ENCODE results near the gene TRERF1.
"Not testable (repeated sequence)": the region's sequence is repeated elsewhere in the genome, so short reads cannot be mapped to it uniquely, and the experiment has no call there.

GRCh38 chr6:42445955-42446354 lies 5.8 kb downstream of the TRERF1 start:
- TF ChIP-seq YY1 (IDR thresholded peaks at IDR 0.05; ENCODE audit: insufficient read depth, insufficient read length); SUZ12 (IDR thresholded peaks at IDR 0.05; ENCODE audit: extremely low read depth, insufficient read depth, insufficient read length); ZNF274 (IDR thresholded peaks at IDR 0.05; ENCODE audit: low read depth, low read length): not testable (repeated sequence)

All from NT2/D1 (cell line).